HG02973 (cell line): Measurements from ENCODE around the gene NME9.
A peak's percentile ranks its signal among the peaks of the same experiment; 100 is the strongest.

Experiments used
- ATAC-seq: cut with Tn5 transposase; IDR thresholded peaks from one replicate; pipeline ENCODE4 v1.9.1; 2021; ENCODE audit warnings: moderate library complexity; ENCODE audit not compliant: unreplicated experiment

The NME9 gene

DNA sequence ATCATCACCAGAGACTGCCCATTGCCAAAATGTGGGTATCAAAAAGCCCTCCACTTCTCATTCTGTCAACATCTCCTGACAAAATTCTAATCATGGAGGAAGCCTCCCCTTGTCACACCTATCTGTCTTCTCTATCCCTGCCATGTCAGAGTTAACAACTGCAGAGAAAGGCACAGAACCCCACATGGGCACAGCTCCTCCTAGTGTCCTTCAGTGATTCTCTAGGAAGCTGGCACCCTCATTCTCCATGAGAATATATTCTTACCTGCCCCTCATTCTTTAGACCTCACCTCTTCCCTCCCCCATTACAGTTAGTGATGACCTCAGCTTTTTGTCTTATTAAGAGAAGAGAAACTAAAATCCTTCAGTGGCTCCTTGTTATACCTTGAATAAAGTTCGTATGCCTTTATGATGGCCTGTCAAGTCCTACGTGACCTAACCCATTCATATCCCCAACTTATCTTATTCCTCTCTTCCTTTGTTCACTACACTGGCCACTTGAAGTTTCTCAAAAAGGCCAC, 44.6 kb downstream of the NME9 start:
- ATAC-seq: no peak

DNA sequence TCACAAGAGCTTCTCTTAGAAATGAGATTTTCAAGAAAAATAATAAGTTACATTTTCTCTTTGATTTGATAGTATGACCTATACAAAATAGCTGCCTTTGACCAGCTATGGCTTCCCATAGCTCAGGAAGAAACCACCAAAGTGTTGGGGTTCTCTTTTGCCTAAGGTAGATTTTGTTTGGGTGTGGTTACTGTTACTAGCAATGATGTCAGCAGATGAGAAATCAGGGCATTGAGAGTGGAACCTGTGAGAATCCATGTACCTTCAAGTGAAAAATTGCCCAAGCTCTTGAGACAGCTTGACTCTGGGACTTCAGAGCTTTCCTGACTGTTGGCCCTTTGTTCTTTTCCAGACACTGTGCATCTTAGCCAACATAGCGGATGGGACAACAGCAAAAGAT, 45.6 kb downstream of the NME9 start:
- no peak for ATAC-seq

DNA sequence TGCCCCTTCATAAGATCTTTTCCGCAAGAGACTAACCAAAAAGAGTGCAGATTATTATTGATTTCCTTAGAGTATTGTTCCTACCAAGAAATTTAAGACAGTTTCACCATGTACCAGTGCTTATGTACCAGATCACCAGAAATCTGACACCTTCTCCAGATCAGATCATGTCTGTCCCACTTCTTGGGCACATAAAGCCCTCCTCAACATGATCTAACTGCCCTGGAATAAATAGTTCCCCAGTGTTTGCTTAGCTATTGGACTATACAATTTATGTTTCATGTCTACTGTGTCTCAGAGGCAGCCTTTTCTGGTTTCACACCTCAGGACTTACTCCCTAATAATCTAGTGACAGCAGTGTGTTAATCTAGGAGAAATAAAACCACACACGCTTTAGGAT, 46.8 kb downstream of the NME9 start:
- no peak for ATAC-seq

DNA sequence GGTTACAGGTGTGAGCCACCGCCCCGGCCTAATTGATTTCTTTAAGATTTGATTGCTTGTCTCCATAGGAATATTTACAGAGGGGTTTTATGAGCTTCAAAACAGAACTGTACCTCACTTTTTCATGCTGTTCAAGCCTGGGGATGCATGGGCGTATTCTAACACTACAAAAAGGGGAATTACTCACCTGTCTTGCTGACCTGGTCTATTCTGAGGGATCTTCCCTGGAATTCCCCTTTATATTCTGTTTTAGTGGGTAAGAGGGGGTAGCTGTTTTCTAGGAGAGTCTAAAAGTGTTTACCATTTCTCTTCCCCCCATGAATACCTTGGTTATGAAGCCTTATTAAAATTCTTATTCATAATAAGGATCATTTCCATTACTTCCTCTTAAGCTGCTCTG, 48.1 kb downstream of the NME9 start:
- no peak for ATAC-seq

DNA sequence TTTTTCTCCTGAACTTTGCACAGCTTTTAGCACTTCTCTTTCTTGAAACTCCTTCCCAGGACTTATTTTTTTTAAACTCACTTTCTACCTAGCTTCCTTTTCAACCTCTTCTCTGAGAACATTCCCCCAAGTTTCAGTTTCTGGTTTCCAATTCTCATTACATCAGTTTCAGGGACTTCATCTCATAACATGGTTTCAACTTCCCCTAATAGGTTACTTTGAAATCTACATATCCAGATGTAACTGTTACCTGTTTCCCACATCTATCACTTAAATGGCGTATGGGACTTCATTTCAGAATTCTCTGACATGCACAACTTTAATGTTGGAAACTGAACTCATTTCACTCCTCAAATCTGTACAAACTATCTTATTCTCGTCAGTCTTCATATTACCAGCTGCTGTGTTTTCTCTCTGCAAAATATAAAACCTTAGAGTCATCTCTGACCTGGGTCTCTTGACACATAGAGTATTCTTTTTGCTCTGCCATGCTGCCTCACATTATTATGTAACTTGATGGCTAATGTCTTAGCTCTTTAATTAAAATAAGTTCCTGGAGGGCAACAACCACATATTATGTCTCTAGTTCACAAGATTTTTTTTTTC, 58.4 kb downstream of the NME9 start:
- peak; percentile 91 for ATAC-seq

DNA sequence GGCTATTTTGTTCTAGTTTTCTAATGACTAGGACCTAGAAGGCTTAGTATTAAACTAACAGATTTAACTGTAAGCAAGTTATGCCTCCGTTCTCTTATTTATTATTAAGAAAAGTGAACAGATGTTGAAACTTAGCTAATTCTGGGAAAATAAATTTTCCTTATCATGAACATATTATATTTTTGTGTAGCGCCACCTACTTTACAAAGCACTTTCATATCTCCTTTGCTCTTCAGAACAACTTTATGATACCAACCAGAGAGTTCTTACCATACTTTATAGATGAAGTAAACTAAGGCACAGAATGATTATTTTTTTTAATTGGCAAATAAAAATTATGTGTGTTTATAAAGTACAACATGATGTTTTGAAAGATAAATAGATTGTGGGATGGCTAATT, 59.4 kb downstream of the NME9 start:
- no peak for ATAC-seq

DNA sequence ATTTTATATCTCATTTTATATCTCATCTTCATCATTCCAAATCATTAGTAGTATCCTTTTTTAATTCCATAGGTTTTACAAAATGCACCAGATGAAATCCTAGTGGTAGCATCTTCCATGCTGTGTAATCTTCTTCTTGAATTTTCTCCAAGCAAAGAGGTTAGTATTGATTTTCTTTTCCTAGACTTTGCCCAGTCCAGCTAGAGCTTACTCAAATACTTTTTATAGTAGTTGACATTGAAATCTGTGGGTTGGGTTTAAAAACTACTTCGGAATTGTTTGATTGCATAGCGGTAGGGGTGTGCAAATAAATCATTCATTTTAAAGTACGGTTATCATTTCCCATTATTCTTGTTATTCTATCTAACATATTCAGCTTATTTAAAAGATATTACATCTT, 62.6 kb downstream of the NME9 start:
- no peak for ATAC-seq

DNA sequence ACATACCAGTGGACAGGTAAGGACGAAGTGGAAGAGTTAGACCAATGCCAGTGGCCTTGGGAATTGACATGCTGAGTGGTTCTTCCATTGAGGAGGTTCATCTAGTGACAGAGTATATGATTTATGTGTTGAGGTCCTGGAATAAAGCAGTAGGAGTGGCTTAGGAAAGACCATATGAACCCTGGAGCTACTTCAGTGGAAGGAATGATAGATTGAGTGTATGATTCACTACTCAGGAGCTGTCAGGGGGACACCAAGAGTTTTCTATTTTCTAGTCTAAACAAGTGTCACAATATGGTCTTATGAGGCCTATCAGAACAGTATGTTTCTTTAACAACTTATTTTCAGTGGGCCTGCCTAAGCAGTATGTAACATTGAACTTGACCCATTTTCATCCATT, 63.9 kb downstream of the NME9 start:
- ATAC-seq: no peak

DNA sequence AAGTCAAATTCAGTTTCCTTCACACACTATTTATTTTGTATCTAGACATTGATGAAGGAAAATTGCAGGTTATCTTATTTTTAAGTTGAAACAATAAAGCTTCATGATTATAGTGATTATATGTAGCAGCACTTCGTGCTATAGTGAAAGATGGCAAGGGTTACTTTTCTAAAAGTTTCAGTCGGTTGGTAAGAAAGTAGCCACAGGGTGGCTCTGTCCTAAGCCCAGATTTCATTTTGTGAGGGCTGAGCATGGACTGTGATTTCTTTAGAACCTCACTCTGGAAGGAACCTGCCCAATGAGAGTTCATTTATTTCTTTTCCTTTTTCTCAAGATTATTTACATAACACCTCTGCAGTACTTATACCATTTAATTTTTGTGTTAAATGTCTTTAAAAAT, 66.5 kb downstream of the NME9 start:
- no peak for ATAC-seq

DNA sequence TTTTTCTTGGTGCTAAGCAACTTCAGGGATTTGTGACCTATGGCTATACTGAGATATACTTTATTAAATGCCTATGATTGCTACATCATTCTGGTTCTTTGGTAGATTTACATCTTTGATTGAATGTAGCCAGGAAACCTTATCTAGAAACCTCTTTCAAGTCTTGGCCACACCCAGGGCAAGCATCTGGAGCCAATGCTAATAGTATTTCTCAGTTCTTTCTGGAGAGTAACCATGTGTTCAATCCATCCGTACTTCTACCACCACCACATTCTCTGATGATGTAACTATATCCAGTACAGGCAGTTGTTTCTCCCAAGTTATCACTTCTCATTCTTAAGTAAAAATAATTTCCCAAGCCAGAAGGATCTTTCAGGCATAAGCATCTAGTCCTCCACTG, 69.0 kb downstream of the NME9 start:
- ATAC-seq: no peak

DNA sequence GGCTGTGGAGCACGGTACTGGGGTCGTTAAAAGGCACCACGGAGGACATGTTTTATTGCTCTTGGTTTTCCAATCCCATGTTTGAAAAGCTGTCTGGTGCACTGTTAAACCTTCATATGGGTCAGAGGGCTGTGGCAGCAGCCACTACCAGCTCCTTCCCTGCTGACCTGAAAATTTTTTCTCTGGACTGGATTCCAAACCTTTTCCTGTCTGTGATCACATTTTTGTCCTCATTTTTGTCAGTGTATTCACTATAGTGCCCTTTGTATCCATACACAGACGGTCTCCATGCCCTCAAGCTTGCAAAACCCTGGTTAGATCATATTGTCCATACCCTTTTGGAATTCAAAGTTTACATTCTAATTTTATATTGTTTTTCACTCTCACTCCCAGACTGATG, 70.5 kb downstream of the NME9 start:
- no peak for ATAC-seq

DNA sequence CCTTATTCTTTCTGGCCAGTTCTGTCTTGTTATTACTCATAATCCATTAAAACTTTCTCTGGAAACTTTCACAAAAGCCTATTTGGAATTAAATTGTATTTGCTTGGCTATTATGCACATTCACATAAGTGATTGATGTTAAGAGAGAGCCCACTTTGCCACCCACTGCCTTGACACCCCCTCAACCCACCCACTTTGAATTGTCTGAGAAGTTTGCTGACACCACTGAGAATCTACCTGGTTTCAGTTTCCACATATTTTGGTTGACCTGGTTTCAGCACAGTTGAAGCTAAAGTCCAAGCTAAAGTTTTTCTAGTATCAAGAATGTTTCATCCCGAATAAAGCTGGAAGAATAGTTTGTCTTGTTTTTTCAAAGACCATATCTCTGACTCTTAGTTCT, 71.7 kb downstream of the NME9 start:
- no peak for ATAC-seq

DNA sequence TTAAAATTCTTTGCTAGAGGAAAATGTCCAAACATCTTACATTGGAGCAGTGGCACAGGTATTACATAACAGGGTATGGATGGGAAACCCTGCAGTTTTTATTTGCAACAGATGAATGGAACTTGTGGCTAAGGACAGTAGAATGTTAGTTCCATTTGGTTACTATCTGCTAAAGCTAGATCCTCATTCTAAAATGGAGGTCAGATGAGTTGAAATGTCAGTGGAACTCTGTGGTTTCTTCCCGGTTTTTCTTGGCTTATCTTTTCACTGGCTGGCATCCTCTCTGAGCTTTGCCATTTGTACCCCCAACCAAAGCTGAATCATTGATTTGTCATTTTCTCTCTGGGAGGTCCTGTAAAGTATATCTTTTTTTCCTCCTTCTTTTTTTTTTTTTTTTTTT, 73.6 kb downstream of the NME9 start:
- no peak for ATAC-seq

DNA sequence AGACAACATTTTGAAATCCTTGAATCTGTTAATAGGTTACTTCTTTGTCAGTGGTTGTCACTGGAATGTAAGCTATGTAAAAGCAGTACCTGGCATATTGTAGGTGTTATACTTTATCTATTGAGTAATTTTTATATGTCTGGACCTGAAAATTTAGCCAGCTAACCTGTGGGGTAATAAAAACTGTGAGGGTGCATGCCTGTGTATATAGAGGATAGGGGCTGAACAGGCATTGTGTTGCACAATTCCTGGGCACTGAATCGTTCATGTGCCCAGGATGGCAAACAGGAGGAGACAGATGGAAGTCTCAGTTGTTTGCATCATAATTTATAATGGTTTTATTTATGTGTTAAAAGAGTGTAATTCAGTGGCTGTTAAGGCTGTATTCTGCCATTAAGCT, 75.4 kb downstream of the NME9 start:
- no peak for ATAC-seq

DNA sequence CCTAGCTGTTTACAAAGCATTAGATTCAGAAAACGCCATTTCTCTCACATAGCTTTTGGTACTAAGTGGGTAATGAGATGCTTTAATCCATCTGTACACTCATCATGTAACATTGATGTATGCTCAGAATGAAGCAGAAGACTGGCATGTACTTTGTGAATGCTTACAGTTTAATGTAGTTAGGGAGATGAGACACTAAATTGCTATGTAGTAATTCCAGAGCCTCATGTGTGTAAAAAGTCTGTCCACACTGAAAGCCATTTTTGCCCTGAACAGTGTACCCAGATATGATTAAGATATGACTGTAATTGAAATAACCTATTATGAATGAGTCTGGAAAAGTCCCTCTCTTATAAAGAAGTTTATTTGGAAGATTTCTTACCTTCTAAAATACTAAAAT, 76.0 kb downstream of the NME9 start:
- ATAC-seq: no peak
